Caki2 (cell line): ENCODE measurements around the gene NTF3. TPM values are rescaled to one million over a fixed set of nuclear protein-coding genes. Genes with fewer than 3 reads are reported as not detected.

Experiments
- DNase-seq: peaks from one replicate; pipeline ENCODE4 v3.0.0-alpha.2; 2015; ENCODE audit warnings: low read depth
- in situ Hi-C: cut with HindIII; loops from 2 replicates; pipeline ENCODE4 v1.10.0; 2016; ENCODE audit warnings: low sequenced_read_pairs, low pct_unique_long_range_greater_than_20kb, mixed read lengths
- total RNA-seq: library from RNA; depleted of rRNA; stranded (reverse); fragments of >200 nt; shearing (Covaris generic); gene quantifications from 2 replicates; pipeline ENCODE4 v1.2.3, GENCODE V29; 2014; ENCODE audit warnings: low replicate concordance

Gene NTF3
- total RNA-seq, 1 experiment from 2014 or later, result not detected

- DNase-seq, result no peak
- in situ Hi-C loops, result no loop called here
Observed at GRCh38 chr12:5478081-5478706, 46.3 kb downstream of the NTF3 start.

- in situ Hi-C loops, result no loop called here
- DNase-seq, result no peak
Observed at GRCh38 chr12:5479761-5480160, 47.9 kb downstream of the NTF3 start.

- in situ Hi-C loops, result no loop called here
- DNase-seq, result no peak
Observed at GRCh38 chr12:5480218-5480937, 48.5 kb downstream of the NTF3 start.

GRCh38 chr12:5480938-5481303 lies 49.0 kb downstream of the NTF3 start:
- no peak for DNase-seq
- in situ Hi-C loops, result no loop called here

GRCh38 chr12:5481645-5482044 lies 49.7 kb downstream of the NTF3 start:
- in situ Hi-C loops, result no loop called here

GRCh38 chr12:5484426-5484825 lies 52.5 kb downstream of the NTF3 start:
- no peak for DNase-seq
- in situ Hi-C loops, result no loop called here

More at GRCh38 chr12:5481645-5482044, 49.7 kb downstream of the NTF3 start:
- DNase-seq, result no peak

- no peak for DNase-seq
- in situ Hi-C loops, result no loop called here
Observed at GRCh38 chr12:5485454-5485853, 53.5 kb downstream of the NTF3 start.

GRCh38 chr12:5487076-5487475 lies 55.2 kb downstream of the NTF3 start:
- in situ Hi-C loops, result no loop called here
- no peak for DNase-seq

GRCh38 chr12:5487948-5488625 lies 56.2 kb downstream of the NTF3 start:
- in situ Hi-C loops, result no loop called here
- DNase-seq, result no peak

- in situ Hi-C loops, result no loop called here
- DNase-seq, result no peak
Observed at GRCh38 chr12:5488626-5488955, 56.7 kb downstream of the NTF3 start.

- in situ Hi-C loops, result no loop called here
- DNase-seq, result no peak
Observed at GRCh38 chr12:5489017-5489416, 57.1 kb downstream of the NTF3 start.

- in situ Hi-C loops, result no loop called here
- no peak for DNase-seq
Observed at GRCh38 chr12:5489760-5490406, 58.0 kb downstream of the NTF3 start.

GRCh38 chr12:5492562-5492961 lies 60.7 kb downstream of the NTF3 start:
- in situ Hi-C loops, result no loop called here
- no peak for DNase-seq

GRCh38 chr12:5493018-5493417 lies 61.1 kb downstream of the NTF3 start:
- in situ Hi-C loops, result no loop called here

GRCh38 chr12:5494343-5494742 lies 62.4 kb downstream of the NTF3 start:
- in situ Hi-C loops, result no loop called here
- no peak for DNase-seq

More at GRCh38 chr12:5493018-5493417, 61.1 kb downstream of the NTF3 start:
- DNase-seq, result no peak

- DNase-seq, result no peak
- in situ Hi-C loops, result no loop called here
Observed at GRCh38 chr12:5497329-5498053, 65.6 kb downstream of the NTF3 start.

- in situ Hi-C loops, result no loop called here
- DNase-seq, result no peak
Observed at GRCh38 chr12:5498076-5498475, 66.2 kb downstream of the NTF3 start.

- no peak for DNase-seq
- in situ Hi-C loops, result no loop called here
Observed at GRCh38 chr12:5498806-5499205, 66.9 kb downstream of the NTF3 start.
